IPS-20b (cell line): ENCODE results near the gene POPDC3.
A peak's percentile ranks its signal among the peaks of the same experiment; 100 is the strongest.

ENCODE experiments used
- H3K27ac ChIP-seq: one replicate; pipeline ENCODE4 v1.5.1; 2013; ENCODE audit warnings: low read length
- H3K27me3 ChIP-seq: 2 replicates; pipeline ENCODE4 v1.6.1; 2013; ENCODE audit warnings: mild to moderate bottlenecking, low read length, inconsistent platforms; ENCODE audit not compliant: insufficient read depth
- H3K36me3 ChIP-seq: 2 replicates; pipeline ENCODE4 v1.6.1; 2013; ENCODE audit warnings: low read depth, mild to moderate bottlenecking, inconsistent platforms, low read length, moderate library complexity; ENCODE audit not compliant: insufficient read depth
- H3K4me1 ChIP-seq: 2 replicates; pipeline ENCODE4 v1.6.1; 2013; ENCODE audit warnings: mild to moderate bottlenecking, control low read depth, inconsistent platforms, low read length, moderate library complexity; ENCODE audit not compliant: insufficient read depth
- H3K4me3 ChIP-seq: 2 replicates; pipeline ENCODE4 v1.5.1; 2013; ENCODE audit warnings: mild to moderate bottlenecking, low read length, inconsistent platforms
- H3K9ac ChIP-seq: 2 replicates; pipeline ENCODE4 v1.6.1; 2013; ENCODE audit warnings: low read depth, mild to moderate bottlenecking, inconsistent platforms, low read length, moderate library complexity
- H3K9me3 ChIP-seq: 2 replicates; pipeline ENCODE4 v1.6.1; 2013; ENCODE audit warnings: mild to moderate bottlenecking, low read depth, low read length, inconsistent platforms; ENCODE audit not compliant: insufficient read depth

POPDC3 gene

GRCh38 chr6:105194106-105194505, 14.3 kb upstream of the POPDC3 start:
- Histone ChIP-seq H3K36me3 (no peaks in the 10 kb centered on the region), H3K4me1 (no peaks in the 10 kb centered on the region), H3K9ac (no peak overlapping the region), H3K27ac (no peak overlapping the region), H3K9me3 (no peaks in the 10 kb centered on the region), H3K27me3 (no peaks in the 10 kb centered on the region), H3K4me3 (no peak overlapping the region)

- Histone ChIP-seq H3K27me3 (no peaks in the 10 kb centered on the region), H3K4me3 (no peak overlapping the region), H3K36me3 (no peaks in the 10 kb centered on the region), H3K27ac (no peak overlapping the region), H3K9me3 (no peaks in the 10 kb centered on the region), H3K9ac (no peak overlapping the region), H3K4me1 (no peaks in the 10 kb centered on the region)
These were observed 13.8 kb upstream of the POPDC3 start for GRCh38 chr6:105193647-105194046.

DNA sequence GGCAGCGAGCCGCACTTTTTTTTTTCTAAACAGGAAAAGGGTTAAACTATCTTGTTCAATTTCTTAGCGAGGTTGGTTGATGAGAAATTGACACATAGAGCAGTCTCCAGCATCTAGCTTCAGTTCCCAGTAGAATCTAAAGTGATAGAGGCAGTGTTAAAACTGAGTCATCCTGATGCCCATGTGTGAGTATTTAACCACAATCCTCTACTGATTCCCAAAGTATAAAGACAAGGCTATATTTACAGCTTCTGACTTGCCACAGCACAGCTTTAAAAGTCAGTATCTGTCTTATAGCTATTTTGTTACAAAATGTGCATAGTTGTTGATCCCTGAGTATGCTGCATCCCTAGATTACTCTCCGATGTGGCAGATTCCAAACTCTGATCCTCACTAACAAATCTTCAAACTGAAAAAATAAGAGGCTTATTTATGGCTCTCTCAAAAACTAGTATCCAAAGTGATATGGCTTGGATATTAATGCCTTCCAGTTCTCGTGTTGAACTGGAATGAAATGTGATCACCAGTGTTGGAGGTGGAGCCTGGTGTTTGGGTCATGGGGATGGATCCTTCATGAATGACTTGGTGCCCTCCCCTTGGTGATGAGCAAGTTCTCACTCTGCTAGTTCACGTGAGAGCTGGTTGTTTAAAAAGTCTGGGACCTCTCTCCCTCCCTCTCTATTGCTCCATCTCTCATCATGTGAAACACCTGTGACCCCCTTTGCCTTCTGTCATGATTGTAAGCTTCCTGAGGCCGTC, 13.1 kb upstream of the POPDC3 start:
- Histone ChIP-seq H3K27ac (no peak overlapping the region), H3K9me3 (no peaks in the 10 kb centered on the region), H3K4me1 (no peaks in the 10 kb centered on the region), H3K9ac (no peak overlapping the region), H3K36me3 (no peaks in the 10 kb centered on the region), H3K4me3 (no peak overlapping the region), H3K27me3 (no peaks in the 10 kb centered on the region)

- Histone ChIP-seq H3K36me3 (no peaks in the 10 kb centered on the region), H3K9ac (no peak overlapping the region), H3K27me3 (no peaks in the 10 kb centered on the region), H3K4me1 (no peaks in the 10 kb centered on the region), H3K9me3 (no peaks in the 10 kb centered on the region), H3K27ac (no peak overlapping the region), H3K4me3 (no peak overlapping the region)
These were observed 11.5 kb upstream of the POPDC3 start for GRCh38 chr6:105191351-105191750.

GRCh38 chr6:105189026-105189820, 9.4 kb upstream of the POPDC3 start:
- Histone ChIP-seq H3K27ac (no peak overlapping the region), H3K27me3 (no peaks in the 10 kb centered on the region), H3K4me1 (peaks cover 8% of the 10 kb centered on the region), H3K9ac (no peak overlapping the region), H3K9me3 (no peaks in the 10 kb centered on the region), H3K36me3 (no peaks in the 10 kb centered on the region), H3K4me3 (no peak overlapping the region)

DNA sequence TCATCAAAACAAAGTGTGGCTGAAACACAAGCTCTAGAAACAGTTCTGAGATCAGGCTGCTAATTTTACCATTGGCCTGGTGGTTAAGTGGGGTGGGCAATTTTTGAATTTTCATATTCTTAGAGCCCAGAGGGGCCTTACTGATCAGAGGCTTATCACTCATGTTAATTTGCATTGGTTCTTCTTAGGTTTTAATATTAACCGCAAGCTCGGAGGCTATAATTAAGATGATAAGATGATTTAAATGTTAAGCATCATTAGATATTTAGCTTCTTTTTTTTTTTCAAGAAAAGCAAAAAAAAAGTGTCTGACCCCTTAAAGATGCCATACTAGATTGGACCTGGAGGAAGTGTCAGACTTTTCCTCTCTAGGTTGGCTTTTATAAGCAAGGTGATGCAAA, 8.4 kb upstream of the POPDC3 start:
- Histone ChIP-seq H3K4me1 (peaks cover 10% of the 10 kb centered on the region), H3K4me3 (no peak overlapping the region), H3K36me3 (no peaks in the 10 kb centered on the region), H3K9me3 (no peaks in the 10 kb centered on the region), H3K9ac (no peak overlapping the region), H3K27ac (no peak overlapping the region), H3K27me3 (no peaks in the 10 kb centered on the region)

DNA sequence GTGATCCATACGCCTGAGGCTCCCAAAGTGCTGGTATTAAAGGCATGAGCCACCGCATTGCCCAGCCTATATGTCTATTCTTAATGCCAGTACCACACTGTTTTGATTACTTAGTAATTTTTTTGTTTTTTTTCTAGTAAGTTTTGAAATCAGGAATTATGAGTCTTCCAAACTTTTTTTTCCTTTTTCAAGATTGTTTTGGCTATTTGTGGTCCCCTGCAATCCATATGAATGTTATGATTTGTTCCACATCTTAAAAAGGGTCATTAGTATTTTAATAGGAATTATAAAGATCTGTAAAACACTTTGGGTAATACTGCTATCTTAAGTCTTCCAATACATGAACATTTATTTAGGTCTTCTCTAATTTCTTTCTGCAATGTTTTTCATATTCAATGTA, 6.8 kb upstream of the POPDC3 start:
- Histone ChIP-seq H3K27ac (no peak overlapping the region), H3K4me3 (no peak overlapping the region), H3K4me1 (peaks cover 25% of the 10 kb centered on the region), H3K36me3 (no peaks in the 10 kb centered on the region), H3K9ac (no peak overlapping the region), H3K27me3 (no peaks in the 10 kb centered on the region; the same call in 1 of the 2 replicates), H3K9me3 (no peaks in the 10 kb centered on the region)

DNA sequence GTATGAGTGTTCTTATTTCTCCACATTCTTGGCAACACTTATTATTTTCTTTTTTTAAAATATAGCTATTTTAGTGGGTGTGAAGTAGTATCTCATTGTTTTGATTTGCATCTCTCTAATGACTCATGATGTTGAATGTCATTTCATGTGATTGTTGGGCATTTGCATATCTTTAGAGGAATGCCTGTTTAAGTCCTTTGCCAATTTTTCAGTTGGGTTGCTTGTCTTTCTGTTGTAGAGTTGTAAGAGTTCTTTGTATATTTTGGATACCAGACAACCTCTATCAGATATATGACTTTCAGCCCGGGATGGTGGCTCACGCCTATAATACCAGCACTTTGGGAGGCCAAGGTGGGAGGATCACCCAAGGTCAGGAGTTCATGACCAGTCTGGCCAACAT, 5.1 kb upstream of the POPDC3 start:
- no peaks in the 10 kb centered on the region for H3K36me3 ChIP-seq
- H3K27ac ChIP-seq, result no peak overlapping the region
- H3K4me3 ChIP-seq, result no peak overlapping the region
- H3K9me3 ChIP-seq, result no peaks in the 10 kb centered on the region
- H3K27me3 ChIP-seq, result peaks cover 10% of the 10 kb centered on the region
- H3K9ac ChIP-seq, result no peak overlapping the region
- peaks cover 27% of the 10 kb centered on the region for H3K4me1 ChIP-seq

GRCh38 chr6:105181981-105182515, 2.2 kb upstream of the POPDC3 start:
- Histone ChIP-seq H3K9me3 (no peaks in the 10 kb centered on the region), H3K4me3 (no peak overlapping the region), H3K36me3 (no peaks in the 10 kb centered on the region)

DNA sequence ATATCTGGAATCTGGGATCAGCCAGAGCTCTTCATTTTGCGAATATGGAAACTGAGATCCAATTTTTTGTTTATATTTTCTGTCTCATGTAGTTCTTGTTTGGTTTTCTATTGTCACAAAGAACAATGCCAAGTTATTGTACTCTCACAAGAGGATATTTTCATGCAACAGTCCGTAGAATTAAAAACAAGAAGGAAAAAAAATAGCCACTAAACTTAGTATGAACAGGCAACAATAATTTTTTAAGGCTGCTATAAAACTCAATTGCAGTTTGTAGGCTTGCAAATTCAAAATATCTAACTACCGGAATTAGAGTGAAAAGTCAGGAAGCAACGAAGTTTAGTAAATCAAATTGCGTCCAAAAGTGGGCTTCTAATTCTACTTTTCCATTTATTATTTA, 1.2 kb downstream of the POPDC3 start:
- Histone ChIP-seq H3K27me3 (peaks cover 33% of the 10 kb centered on the region), H3K4me3 (peak overlapping the region; percentile 82; the same call in 1 of the 2 replicates), H3K36me3 (no peaks in the 10 kb centered on the region), H3K9me3 (no peaks in the 10 kb centered on the region), H3K9ac (0 out of 2 replicates have a peak overlapping the region, but pooled peaks have one; percentile 61), H3K4me1 (peaks cover 23% of the 10 kb centered on the region), H3K27ac (no peak overlapping the region)

More at GRCh38 chr6:105181981-105182515, 2.2 kb upstream of the POPDC3 start:
- Histone ChIP-seq H3K27ac (no peak overlapping the region), H3K4me1 (peaks cover 32% of the 10 kb centered on the region), H3K27me3 (peaks cover 33% of the 10 kb centered on the region), H3K9ac (no peak overlapping the region)

DNA sequence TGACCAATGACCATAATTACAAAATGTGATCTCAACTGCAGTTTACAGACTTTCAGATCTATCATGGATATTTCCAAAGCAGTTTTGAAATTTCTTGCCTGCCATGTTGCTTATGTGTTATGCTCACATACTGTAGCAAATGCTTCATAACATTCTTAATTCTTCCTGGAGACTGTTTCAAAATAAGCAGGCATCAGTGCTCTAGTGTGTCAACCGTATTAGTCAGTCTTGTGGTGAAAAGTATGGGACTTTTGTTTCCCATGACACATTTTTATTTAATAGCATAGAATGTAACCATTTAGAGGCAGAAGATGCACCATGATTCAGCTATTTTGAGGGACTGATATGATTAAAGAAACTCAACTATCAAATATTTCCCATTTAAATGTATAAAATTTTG, 1.7 kb downstream of the POPDC3 start:
- peaks cover 21% of the 10 kb centered on the region for H3K4me1 ChIP-seq
- H3K27me3 ChIP-seq, result peaks cover 33% of the 10 kb centered on the region
- H3K9ac ChIP-seq, result no peak overlapping the region
- no peaks in the 10 kb centered on the region for H3K9me3 ChIP-seq
- H3K36me3 ChIP-seq, result no peaks in the 10 kb centered on the region
- H3K27ac ChIP-seq, result no peak overlapping the region
- no peak overlapping the region for H3K4me3 ChIP-seq

GRCh38 chr6:105177556-105177955, 2.3 kb downstream of the POPDC3 start:
- Histone ChIP-seq H3K9ac (no peak overlapping the region), H3K27ac (no peak overlapping the region), H3K4me1 (peaks cover 15% of the 10 kb centered on the region), H3K9me3 (no peaks in the 10 kb centered on the region), H3K27me3 (peaks cover 33% of the 10 kb centered on the region), H3K36me3 (no peaks in the 10 kb centered on the region), H3K4me3 (no peak overlapping the region)
